Measurements from ENCODE around the gene OSBPL10. TPM values are rescaled to one million over a fixed set of nuclear protein-coding genes. Genes with fewer than 3 reads are reported as not detected.

OSBPL10 gene
- total and polyA plus RNA-seq, 2 of the 8 experiments (the other 6 are each of a cell fraction or from before 2014, with no cell fraction given): 26.2 to 86.7 TPM

DNA sequence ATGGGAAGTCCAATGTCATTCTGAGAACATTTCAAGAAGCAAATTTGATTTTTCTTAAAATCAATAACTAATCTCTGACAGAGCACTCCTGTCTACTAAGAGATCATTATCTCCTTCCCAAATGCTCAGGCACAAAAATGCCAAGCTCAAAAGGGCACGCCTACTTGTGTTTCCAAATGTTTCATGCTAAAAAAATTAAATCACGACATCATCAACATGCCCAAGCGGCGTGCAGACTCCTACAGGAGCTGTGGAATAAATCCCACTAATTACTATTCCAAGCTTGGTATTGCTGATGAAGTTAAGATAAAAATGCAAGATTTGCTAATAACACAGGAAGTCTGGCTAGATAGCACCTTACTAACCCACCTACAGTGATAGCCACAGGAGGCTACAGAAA lies 140.8 kb downstream of the OSBPL10 start:
- no peak for DNase-seq (ENCODE audit: low read depth in 1 of 2, low spot score in 2 of 2)
- Histone ChIP-seq H3K9me3 (ENCODE audit: insufficient read depth in 2 of 2, low read depth in 1 of 2, low read length in 1 of 2) (no peaks in the 10 kb centered on the region), H4K8ac (ENCODE audit: extremely low read depth, insufficient read depth, low read length) (no peak overlapping the region), H3K18ac (ENCODE audit: extremely low read depth, low read length) (no peak overlapping the region), H3K9ac (replicated peaks in 1 of 4; ENCODE audit: extremely low read depth in 1 of 4, low read depth in 3 of 4, low read length in 3 of 4) (no peak overlapping the region), H3K4me1 (replicated peaks in 1 of 4; ENCODE audit: control insufficient read depth in 3 of 4, insufficient read depth in 4 of 4, low read length in 3 of 4) (peaks cover 7 to 24% (median 14%) of the 10 kb centered on the region in 4 experiments), H2BK12ac (ENCODE audit: low read depth, low read length) (no peak overlapping the region), H3K79me1 (ENCODE audit: low read depth, low read length) (peaks cover 6% of the 10 kb centered on the region; the same call in 1 of the 2 replicates), H4K91ac (replicated peaks; ENCODE audit: insufficient read length, low read length) (no peak overlapping the region), H3K79me2 (ENCODE audit: control insufficient read depth in 1 of 2, insufficient read depth in 2 of 2, low read length in 2 of 2) (peaks cover 4 to 87% of the 10 kb centered on the region in 2 experiments; a peak in 3 of 4 replicates), H3K36me3 (ENCODE audit: control insufficient read depth in 2 of 4, insufficient read depth in 4 of 4, low read length in 3 of 4) (no peaks in the 10 kb centered on the region), H2BK5ac (ENCODE audit: low read depth, low read length) (no peak overlapping the region), H3K27ac (ENCODE audit: low read depth, low read length) (no peak overlapping the region), H3K27me3 (replicated peaks in 1 of 4; ENCODE audit: control insufficient read depth in 3 of 4, extremely low read depth in 1 of 4, insufficient read depth in 3 of 4, low read length in 3 of 4) (no peaks in the 10 kb centered on the region), H3K4me3 (ENCODE audit: extremely low read depth in 1 of 4, insufficient read depth in 2 of 4, low read depth in 3 of 4, low read length in 4 of 4) (no peak overlapping the region), H3K23ac (ENCODE audit: insufficient read length) (no peak overlapping the region), H2AK5ac (ENCODE audit: low read depth, low read length) (no peak overlapping the region), H3K56ac (replicated peaks; ENCODE audit: insufficient read length, low read depth, low read length) (no peak overlapping the region), H3K23me2 (ENCODE audit: low read depth, low read length) (no peaks in the 10 kb centered on the region), H3K14ac (ENCODE audit: insufficient read length) (no peak overlapping the region), H3K4ac (replicated peaks; ENCODE audit: insufficient read length, low read depth, low read length) (no peak overlapping the region), H2BK120ac (replicated peaks; ENCODE audit: low read depth, low read length) (no peak overlapping the region), H2BK20ac (ENCODE audit: low read length) (no peak overlapping the region), H3K4me2 (ENCODE audit: insufficient read depth in 1 of 2, low read depth in 2 of 2, low read length in 2 of 2) (no peak overlapping the region), H2BK15ac (ENCODE audit: low read length) (no peak overlapping the region), H2AFZ (ENCODE audit: low read length) (no peak overlapping the region), H4K5ac (ENCODE audit: insufficient read length, low read depth, low read length) (no peak overlapping the region), H4K20me1 (replicated peaks in 1 of 2; ENCODE audit: control insufficient read depth in 1 of 2, insufficient read depth in 2 of 2, low read length in 2 of 2) (no peaks in the 10 kb centered on the region)
- FAIRE-seq: no peak
- ChIA-PET POLR2A (ENCODE audit: partially characterized antibody) (no interaction called here), CTCF (ENCODE audit: partially characterized antibody) (no interaction called here)
- WGBS, 2 experiments (ENCODE audit: extremely low coverage in 1 of 2, insufficient coverage in 1 of 2, insufficient read length in 1 of 2, insufficient replicate concordance in 2 of 2, low coverage in 1 of 2, low lambda C conversion rate in 2 of 2, missing lambda C conversion rate in 1 of 2): 95% methylated on average over 4 of the region's 4 CpGs; no CpG with 5 or more reads in 1 of the 2 experiments
- TF ChIP-seq NRF1 (IDR thresholded peaks at IDR 0.05; ENCODE audit: low read depth, low read length): no peak
- TF ChIP-seq CEBPB (IDR thresholded peaks at IDR 0.05; ENCODE audit: low read depth, low read length): no peak
- TF ChIP-seq TBP (IDR thresholded peaks at IDR 0.05; ENCODE audit: low read depth, low read length): no peak
- no peak for TF ChIP-seq CBX5 (IDR thresholded peaks at IDR 0.05; ENCODE audit: low read depth, low read length)
- TF ChIP-seq, protein P1, sequence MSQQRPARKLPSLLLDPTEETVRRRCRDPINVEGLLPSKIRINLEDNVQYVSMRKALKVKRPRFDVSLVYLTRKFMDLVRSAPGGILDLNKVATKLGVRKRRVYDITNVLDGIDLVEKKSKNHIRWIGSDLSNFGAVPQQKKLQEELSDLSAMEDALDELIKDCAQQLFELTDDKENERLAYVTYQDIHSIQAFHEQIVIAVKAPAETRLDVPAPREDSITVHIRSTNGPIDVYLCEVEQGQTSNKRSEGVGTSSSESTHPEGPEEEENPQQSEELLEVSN (IDR thresholded peaks at IDR 0.05): no peak
- TF ChIP-seq SP2 (IDR thresholded peaks at IDR 0.05; ENCODE audit: low read length): no peak
- TF ChIP-seq POU5F1 (IDR thresholded peaks at IDR 0.05; ENCODE audit: low read depth, low read length): no peak
- TF ChIP-seq CHD1 (IDR thresholded peaks at IDR 0.05; ENCODE audit: low read depth, low read length): no peak
- TF ChIP-seq SUZ12 (IDR thresholded peaks at IDR 0.05; ENCODE audit: low read length): no peak
- no peak for TF ChIP-seq SAP30 (IDR thresholded peaks at IDR 0.05; ENCODE audit: insufficient read depth, insufficient replicate concordance, low read length)
- TF ChIP-seq RFX5 (IDR thresholded peaks at IDR 0.05; ENCODE audit: borderline replicate concordance, low read depth, low read length): no peak
- no peak for TF ChIP-seq SP1 (IDR thresholded peaks at IDR 0.05; ENCODE audit: low read depth, low read length)
- TF ChIP-seq SP4 (IDR thresholded peaks at IDR 0.05; ENCODE audit: low read length): no peak
- TF ChIP-seq, protein P2, sequence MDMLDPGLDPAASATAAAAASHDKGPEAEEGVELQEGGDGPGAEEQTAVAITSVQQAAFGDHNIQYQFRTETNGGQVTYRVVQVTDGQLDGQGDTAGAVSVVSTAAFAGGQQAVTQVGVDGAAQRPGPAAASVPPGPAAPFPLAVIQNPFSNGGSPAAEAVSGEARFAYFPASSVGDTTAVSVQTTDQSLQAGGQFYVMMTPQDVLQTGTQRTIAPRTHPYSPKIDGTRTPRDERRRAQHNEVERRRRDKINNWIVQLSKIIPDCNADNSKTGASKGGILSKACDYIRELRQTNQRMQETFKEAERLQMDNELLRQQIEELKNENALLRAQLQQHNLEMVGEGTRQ (IDR thresholded peaks at IDR 0.05; ENCODE audit: low read length): no peak
